Measurements from ENCODE around the gene EFNA2. TPM values are rescaled to one million over a fixed set of nuclear protein-coding genes. Genes with fewer than 3 reads are reported as not detected.

Gene EFNA2
- total RNA-seq, 1 donor from 2014 or later, result not detected

GRCh38 chr19:1288833-1289685 lies 3.4 kb downstream of the EFNA2 start:
- ATAC-seq (ENCODE audit: poor library complexity) (no peak), DNase-seq (no peak)
- intact Hi-C loops (cut with DNase I), result no loop called here

- ATAC-seq (ENCODE audit: poor library complexity) (no peak), DNase-seq (no peak)
- intact Hi-C loops (cut with DNase I), result no loop called here
Measured at GRCh38 chr19:1289686-1290025, 4.0 kb downstream of the EFNA2 start.

- DNase-seq (no peak), ATAC-seq (ENCODE audit: poor library complexity) (no peak)
- intact Hi-C loops (cut with DNase I), result no loop called here
Measured at GRCh38 chr19:1290196-1290702, 4.6 kb downstream of the EFNA2 start.

DNA sequence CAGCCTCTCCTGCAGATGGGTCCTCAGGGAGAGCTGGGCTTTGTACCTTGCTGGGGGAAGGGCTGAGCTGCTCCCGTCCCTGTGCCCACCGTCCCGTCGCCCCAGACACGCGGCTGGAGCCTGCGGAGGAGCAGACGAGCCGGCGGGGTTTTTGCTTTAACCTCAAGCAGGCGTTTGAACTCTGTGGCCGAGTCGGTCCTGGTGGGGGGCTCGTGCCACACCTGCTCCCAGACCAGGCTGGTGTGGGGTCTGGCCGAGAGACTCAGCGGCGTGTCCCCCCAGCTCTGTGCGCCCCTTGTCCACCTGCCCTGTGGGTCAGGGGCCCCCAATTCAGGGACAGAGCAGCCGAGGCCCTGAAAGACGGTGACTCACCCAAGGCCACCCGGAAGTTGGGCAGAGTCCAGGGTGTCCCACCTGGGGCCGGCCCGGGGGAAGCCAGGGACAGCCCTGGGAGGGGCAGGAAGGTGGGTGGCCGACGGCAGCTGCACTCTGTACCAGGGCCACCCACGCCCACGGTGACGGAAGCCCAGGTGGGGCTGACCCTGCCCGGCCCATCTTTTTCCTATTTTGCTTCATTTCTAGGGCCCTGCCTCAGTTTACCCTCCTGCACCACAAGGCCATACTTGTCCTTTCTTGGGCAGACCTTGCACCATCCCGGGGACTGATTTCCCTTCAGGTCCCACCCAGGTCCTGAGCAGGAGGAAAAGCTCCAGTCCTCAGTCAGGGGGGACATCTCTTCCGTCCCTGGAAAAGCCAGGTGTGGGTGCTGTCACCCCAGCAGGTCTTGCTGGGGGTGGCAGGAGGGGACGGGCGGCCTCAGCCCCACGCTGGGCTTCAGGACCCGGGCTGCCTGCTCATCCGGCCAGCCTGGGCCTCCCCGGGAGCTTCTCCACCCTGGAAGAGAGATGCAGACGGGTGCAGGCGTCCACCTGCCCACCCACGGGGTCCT lies 5.3 kb downstream of the EFNA2 start:
- intact Hi-C loops (cut with DNase I), result no loop called here
- DNase-seq, result no peak
- no peak for ATAC-seq (ENCODE audit: poor library complexity)

- intact Hi-C loops (cut with DNase I), result no loop called here
- no peak for ATAC-seq (ENCODE audit: poor library complexity)
Measured at GRCh38 chr19:1291761-1292418, 6.2 kb downstream of the EFNA2 start.

GRCh38 chr19:1292419-1293151 lies 6.9 kb downstream of the EFNA2 start:
- ATAC-seq (ENCODE audit: poor library complexity) (no peak), DNase-seq (no peak)
- intact Hi-C loops (cut with DNase I), result no loop called here

More at GRCh38 chr19:1291761-1292418, 6.2 kb downstream of the EFNA2 start:
- DNase-seq, result no peak

DNA sequence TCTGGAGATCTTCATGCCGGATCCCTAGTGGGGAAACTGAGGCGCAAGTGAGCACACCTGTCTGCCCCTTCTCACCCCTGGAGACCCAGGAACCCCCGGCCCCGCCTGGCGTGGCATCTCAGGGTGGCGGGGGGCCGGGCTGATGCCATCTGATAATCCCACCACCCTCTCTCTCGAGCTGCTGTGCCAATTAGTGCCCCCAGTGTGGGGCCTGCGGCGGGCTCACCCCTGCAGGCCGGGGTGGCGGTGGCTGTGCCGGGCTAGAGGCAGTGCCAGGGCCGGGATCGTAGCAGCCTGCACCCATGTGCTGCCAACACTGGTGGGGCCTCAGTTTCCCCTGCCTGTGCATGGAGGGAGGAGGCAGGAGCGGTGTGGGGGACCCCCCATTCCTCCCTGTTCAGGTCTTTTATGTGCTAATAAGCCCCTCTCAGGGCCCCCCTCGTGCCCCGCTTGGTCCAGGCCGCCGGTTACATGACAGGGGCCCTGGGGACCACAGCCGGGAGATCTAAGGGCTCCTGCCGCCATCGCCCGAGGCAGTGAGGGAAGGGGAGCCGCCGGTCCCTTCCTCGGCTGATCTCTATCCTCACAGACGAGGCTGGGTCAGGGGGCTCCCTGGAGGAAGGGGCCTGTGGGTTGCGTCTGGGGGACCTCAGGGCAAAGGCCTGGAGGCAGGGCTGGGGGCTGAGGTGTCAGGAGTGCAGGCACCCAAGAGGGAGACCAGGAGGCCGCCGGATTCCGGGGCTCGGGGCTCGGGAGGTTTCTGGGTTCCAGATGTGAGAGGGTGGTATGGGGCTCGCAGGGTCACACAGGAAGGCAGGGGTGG lies 8.3 kb downstream of the EFNA2 start:
- DNase-seq, result no peak
- intact Hi-C loops (cut with DNase I), result no loop called here
- ATAC-seq (ENCODE audit: poor library complexity), result no peak

- intact Hi-C loops (cut with DNase I), result no loop called here
- DNase-seq (no peak), ATAC-seq (ENCODE audit: poor library complexity) (no peak)
Measured at GRCh38 chr19:1294688-1295087, 9.0 kb downstream of the EFNA2 start.

- ATAC-seq (ENCODE audit: poor library complexity), result no peak
- DNase-seq, result no peak
- intact Hi-C loops (cut with DNase I), result no loop called here
Measured at GRCh38 chr19:1295169-1296012, 9.7 kb downstream of the EFNA2 start.

DNA sequence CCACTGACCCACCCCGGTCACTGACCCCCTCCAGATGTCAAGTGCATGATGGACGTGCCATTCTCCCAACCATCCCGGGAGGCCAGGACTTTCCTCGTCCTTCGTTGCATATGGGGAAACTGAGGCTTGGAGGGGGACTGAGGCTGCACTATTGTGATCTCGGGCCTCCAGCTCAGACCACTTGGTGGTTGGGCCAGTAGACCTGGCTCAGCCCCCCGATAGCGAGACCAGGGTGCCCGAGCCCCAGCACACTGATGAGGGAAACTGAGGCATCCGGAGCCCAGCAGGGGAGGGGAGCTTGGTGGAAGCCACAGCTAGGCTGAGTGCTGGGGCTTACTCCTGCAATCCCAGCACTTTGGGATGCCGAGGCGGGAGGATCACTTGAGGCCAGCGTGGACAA lies 10.4 kb downstream of the EFNA2 start:
- DNase-seq, result no peak
- ATAC-seq (ENCODE audit: poor library complexity), result no peak
- intact Hi-C loops (cut with DNase I), result no loop called here

DNA sequence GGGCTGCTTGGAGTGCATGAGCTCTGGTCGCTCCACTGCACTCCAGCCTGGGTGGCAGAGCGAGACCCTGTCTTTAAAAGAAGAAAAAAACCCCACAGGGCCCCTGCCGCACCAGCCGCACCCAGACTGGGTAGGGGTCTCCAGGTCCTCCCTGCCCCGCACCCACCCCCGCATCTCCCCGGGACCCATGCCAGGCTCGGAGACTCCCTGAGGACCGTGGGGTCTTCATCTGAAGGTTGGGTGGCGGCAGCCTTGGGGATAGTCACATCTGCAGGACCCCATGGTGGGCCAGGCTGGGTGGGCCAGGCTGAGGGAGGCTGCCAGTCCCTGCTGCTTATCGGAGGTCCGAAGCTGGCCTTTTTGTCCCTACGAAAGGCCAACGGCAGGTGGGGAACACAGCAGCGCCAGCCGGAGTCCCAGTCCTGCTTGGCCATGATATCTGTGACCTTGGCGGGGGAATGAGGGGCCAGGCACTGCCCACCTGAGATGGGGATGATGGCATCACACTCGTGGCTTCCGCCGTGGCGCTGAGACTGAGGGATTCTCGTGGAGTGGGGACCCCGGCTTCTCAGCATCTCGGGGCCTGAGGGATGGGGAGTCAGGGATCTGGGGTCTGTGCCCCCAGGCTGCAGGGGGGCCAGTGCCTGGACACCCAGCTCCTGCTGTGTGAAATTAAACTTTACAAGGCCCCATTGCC lies 11.1 kb downstream of the EFNA2 start:
- no peak for ATAC-seq (ENCODE audit: poor library complexity)
- no peak for DNase-seq
- intact Hi-C loops (cut with DNase I), result no loop called here

- ATAC-seq (ENCODE audit: poor library complexity) (no peak), DNase-seq (no peak)
- intact Hi-C loops (cut with DNase I), result no loop called here
Measured at GRCh38 chr19:1298235-1298634, 12.6 kb downstream of the EFNA2 start.

- DNase-seq (no peak), ATAC-seq (ENCODE audit: poor library complexity) (no peak)
- intact Hi-C loops (cut with DNase I), result no loop called here
Measured at GRCh38 chr19:1299801-1300200, 14.1 kb downstream of the EFNA2 start.

- DNase-seq, result no peak
- intact Hi-C loops (cut with DNase I), result no loop called here
- ATAC-seq (ENCODE audit: poor library complexity), result no peak
Measured at GRCh38 chr19:1300744-1301490, 15.2 kb downstream of the EFNA2 start.

- intact Hi-C loops (cut with DNase I), result no loop called here
- no peak for DNase-seq
- ATAC-seq (ENCODE audit: poor library complexity), result no peak
Measured at GRCh38 chr19:1302533-1303239, 17.0 kb downstream of the EFNA2 start.
